EH (cell line): ENCODE results near the gene THSD4.

Experiments
- DNase-seq: peaks from one replicate; pipeline ENCODE4 v3.0.0-alpha.2; 2015; ENCODE audit warnings: low read depth

The THSD4 gene

GRCh38 chr15:71329497-71330260 is 214.4 kb downstream of the THSD4 start:
- peak; percentile 70 for DNase-seq

DNA sequence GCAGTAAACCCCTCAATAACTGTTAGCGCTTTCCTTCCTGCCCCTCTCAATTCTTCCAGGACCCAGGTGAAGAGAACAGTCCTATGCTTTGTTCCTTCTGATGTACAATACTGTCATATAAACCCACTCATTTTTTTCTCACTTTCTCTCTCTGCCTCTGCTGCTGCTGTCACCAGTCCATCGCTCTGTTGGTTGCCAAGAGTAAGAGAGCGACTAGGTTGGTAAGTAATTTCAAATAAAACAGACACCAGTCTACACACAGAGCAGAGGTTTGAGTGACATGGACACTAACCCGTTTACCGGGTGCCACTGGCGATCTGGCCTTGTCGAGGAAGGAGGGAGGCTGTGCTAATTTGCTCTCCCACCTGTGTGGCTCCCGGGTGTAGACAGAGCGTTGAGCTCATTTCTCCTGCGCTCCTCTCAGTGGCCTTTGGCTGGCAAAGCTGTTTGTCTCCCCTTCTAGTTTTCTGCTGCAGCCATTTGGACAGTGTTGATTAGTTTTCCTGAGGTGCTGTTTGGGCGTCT is 215.4 kb downstream of the THSD4 start:
- DNase-seq, result no peak

- DNase-seq, result no peak
Observed at GRCh38 chr15:71331173-71331572, 215.9 kb downstream of the THSD4 start.

DNA sequence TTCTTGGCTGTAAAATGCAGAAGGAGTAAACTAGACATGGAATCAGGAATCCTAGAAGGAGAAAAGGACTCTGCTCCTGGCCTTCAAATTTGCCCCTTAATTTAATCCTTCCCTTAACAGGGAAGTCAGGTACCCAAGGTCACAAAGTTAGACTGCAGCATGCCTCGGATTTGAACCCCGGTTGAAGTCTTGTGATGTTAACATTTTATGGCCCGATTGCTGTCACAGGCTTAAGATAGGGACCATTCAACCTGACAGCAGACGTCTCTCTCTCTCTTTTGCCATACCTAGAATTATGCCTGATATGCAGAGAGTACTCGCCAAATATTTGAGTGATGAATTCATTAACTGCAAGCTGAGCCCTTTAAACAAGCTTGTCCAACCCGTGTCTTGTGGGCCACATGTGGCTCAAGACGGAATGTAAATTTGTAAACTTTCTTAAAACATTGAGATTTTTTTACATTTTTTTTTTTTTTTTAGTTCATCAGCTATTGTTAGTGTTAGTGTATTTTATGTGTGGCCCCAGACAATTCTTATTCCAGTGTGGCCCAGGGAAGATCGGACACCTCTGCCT is 217.2 kb downstream of the THSD4 start:
- peak; percentile 87 for DNase-seq

- DNase-seq, result no peak
Observed at GRCh38 chr15:71333136-71333700, 217.9 kb downstream of the THSD4 start.

DNA sequence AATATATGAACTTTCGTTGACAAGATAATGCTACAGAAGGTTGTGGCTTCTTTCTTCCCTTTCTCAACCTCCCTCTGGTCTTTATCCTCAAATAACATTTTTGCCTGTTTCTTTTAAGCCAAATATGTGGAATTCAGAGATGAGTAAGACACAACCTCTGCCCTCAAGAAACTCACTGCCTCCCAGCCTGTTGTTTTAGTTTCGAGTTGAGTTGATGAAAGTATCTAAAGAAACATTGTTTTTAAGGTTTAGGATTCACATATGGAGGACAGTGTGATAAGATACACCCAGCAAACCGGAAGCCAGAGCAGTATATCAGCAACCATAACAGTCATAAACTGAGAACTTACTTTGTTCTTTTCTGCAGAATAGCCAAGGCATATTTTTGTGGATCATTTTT is 218.6 kb downstream of the THSD4 start:
- DNase-seq, result peak; percentile 89

DNA sequence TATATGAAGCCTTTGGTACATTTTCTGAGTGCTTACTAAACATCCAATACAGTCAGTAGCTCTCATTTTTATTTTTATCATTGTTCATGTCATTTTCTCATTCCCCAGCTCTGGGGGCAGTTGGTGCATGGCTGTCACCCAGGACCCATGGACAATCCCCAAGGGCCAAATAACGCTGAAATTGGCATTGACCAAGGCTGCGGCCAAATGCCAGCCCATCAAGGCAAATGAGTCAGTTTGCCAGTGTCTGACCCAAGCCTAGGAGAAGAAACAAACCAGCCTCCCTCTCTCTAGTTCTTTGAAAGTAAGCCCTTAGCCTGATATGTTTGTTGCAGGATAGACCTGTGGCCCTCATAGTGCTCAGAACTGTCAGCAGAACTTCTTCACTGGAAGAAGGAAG is 219.2 kb downstream of the THSD4 start:
- no peak for DNase-seq

DNA sequence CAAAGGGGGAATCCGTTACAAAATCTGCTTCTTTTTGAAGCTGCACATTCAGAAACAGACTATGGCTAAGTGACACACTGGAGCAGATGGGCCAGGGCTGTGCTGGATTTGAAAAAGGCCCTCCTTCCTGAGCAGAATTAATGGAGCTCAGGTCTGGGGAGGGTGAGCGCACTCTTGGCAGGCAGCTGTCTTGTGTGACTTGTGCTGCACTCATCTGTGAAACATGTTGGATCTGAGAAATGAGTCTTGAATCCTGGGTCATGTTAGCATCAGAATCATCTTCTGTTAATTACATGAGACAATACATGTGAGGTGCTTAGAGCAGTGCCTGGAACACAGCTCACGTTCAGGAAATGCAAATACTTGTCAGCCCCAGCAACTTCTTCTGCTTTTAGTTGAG is 219.6 kb downstream of the THSD4 start:
- peak; percentile 39 for DNase-seq

- DNase-seq, result no peak
Observed at GRCh38 chr15:71335591-71335990, 220.3 kb downstream of the THSD4 start.

GRCh38 chr15:71336671-71337070 is 221.4 kb downstream of the THSD4 start:
- DNase-seq, result no peak

GRCh38 chr15:71337197-71337845 is 222.1 kb downstream of the THSD4 start:
- DNase-seq, result peak; percentile 89

GRCh38 chr15:71338265-71338664 is 223.0 kb downstream of the THSD4 start:
- DNase-seq, result no peak

GRCh38 chr15:71338827-71339542 is 223.7 kb downstream of the THSD4 start:
- no peak for DNase-seq

DNA sequence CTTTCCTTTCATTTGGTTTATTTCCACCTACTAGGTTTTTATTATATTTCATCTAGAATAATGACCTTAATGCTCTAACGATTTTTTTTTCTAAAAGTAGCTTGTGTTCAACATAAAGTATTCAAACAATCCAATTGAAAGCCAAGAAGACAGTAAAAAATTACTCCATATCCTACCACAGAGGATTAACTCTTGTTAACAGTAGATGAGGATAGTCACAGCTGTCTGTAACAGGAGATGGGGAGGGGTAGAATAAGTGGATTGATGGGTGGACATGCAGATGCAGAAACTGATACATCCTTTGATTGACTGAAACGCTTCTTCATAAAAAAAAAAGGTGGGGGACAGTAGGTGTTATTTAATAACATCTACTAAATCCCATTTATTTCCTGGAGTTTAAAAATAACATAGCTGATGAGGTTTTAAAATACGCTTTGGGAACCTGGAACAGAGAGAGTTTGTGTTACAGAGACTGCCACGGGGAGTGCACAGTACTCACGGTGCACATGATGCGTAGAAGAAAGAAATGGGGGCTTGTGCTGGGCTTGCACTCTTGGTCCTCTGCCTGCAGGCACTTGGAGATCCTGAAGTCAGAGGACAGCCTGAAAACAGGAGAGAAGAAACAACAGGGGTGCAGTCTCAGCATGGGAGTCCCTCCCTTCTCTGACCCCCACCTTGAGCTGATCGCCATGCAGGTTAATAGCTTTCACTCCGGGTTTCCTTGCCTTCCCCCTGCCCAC is 226.7 kb downstream of the THSD4 start:
- DNase-seq, result no peak

GRCh38 chr15:71342658-71343057 is 227.4 kb downstream of the THSD4 start:
- DNase-seq, result no peak

- DNase-seq, result no peak
Observed at GRCh38 chr15:71344316-71344715, 229.0 kb downstream of the THSD4 start.

DNA sequence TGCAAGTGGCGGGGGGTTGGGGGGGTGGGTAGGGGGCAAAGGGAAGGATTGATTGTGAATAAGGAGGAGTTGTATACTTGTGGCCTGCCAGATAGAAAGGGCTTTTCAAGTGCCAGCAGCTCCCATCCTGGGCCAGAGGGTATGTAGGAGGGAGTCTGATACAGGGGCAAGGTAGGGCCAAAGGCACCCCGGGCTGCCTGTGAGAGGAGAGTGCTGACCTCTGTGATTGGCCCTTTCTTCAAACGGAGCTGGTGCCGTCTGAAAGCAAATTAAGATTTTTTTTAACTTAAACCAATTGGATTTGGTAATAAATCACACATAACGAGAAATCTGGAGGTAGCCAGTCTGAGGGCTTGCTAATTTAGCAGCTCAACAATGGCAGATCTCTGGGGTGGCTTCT is 229.9 kb downstream of the THSD4 start:
- DNase-seq, result no peak

DNA sequence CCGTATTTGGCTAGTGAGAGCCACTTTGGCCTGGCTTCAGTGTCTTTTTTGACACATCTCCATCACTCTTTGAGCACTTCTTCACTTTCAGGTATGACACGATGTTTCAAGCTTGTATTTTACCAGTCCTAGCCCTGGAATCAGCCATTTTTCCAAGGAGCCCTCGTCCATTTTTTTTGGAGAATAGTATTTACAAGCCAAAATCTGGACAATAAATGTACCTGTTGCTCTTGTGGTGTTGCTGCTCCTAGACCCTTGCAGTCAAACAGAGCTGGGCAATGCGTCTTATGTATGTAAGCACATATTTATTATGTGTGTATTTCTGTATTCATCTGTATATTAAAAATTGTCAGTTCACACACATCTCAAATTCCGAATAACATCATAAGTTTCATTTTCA is 231.2 kb downstream of the THSD4 start:
- no peak for DNase-seq

- DNase-seq, result no peak
Observed at GRCh38 chr15:71348597-71348996, 233.3 kb downstream of the THSD4 start.

DNA sequence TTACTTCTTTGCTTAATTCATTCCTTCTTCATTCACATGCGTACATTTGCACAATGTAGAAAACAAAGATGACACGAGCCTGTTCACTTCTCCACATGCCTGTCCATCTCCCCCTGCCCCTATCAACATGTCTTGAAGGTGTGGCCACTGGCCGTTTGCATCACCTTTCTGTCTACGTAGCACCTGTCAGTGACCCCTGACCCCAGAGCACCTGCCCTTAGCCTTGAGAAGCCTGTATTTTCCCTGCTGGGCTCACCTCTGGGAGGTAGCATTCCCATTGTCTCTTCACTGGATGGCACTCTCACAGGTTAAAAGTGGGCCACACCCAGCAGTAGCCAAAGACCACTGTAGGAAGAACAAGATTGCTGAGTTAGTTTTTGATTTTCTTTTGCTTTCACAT is 234.1 kb downstream of the THSD4 start:
- DNase-seq, result no peak

GRCh38 chr15:71349736-71350526 is 234.7 kb downstream of the THSD4 start:
- DNase-seq, result no peak
